GM12892 (cell line): Measurements from ENCODE around the gene CPNE2.

Experiments
- POLR2A ChIP-seq: IDR thresholded peaks from 2 replicates; pipeline ENCODE4 v1.6.1; 2011; ENCODE audit warnings: low read depth, low read length, control low read depth
- POLR2AphosphoS5 ChIP-seq: IDR thresholded peaks from 2 replicates; pipeline ENCODE4 v1.6.1; 2011; ENCODE audit warnings: low read depth, low read length, control low read depth
- TAF1 ChIP-seq: IDR thresholded peaks from 2 replicates; pipeline ENCODE4 v1.6.1; 2011; ENCODE audit warnings: low read depth, mild to moderate bottlenecking, control low read depth, low read length, borderline replicate concordance

GRCh38 chr16:57130950-57131321, 38.6 kb downstream of the CPNE2 start:
- TF ChIP-seq POLR2A (no peak), POLR2AphosphoS5 (no peak), TAF1 (no peak)
